HepG2 (cell line): Measurements from ENCODE around the gene ZBTB9. TPM values are rescaled to one million over a fixed set of nuclear protein-coding genes. Genes with fewer than 3 reads are reported as not detected.

Experiments
- ATAC-seq: fragments of 200-7000 bp; cut with Tn5 transposase; 3 replicates; pipeline ENCODE4 v1.9.1; 2020; ENCODE audit warnings: mild to moderate bottlenecking, moderate library complexity
- BruUV-seq: library from RNA; stranded (reverse); fragments of 400-500 nt; replicated peaks from 2 replicates; lab custom pipeline; 2021; lab: Mats Ljungman, UMichigan
- CTCF ChIA-PET: fragments of 300-600 bp; formaldehyde crosslinking; extraction: SDS; loops from one replicate; lab custom pipeline; 2021; ENCODE audit warnings: low total read pairs, inconsistent platforms, low intra/inter-chr PET ratio; lab: Yijun Ruan, JAX
- POLR2A ChIA-PET: fragments of 350-600 bp; sonication (Branson Sonifier 250); formaldehyde crosslinking; loops from one replicate; lab custom pipeline; 2020; ENCODE audit warnings: antibody characterized with exemption, inconsistent platforms; lab: Yijun Ruan, JAX
- DNase-seq: peaks from one replicate; pipeline ENCODE4 v3.0.0-alpha.2; 2015; ENCODE audit warnings: low spot score
- FAIRE-seq: peaks from 3 replicates; lab custom pipeline; 2011; peaks lifted over from hg19 to GRCh38; lab: Jason Lieb, UNC
- H2AFZ ChIP-seq: one replicate; pipeline ENCODE4 v1.6.1; 2011; ENCODE audit warnings: low read length, inconsistent platforms
- H3K27ac ChIP-seq: fragments of 300-600 bp; 3 replicates; pipeline ENCODE4 v1.8.0; 2011; ENCODE audit warnings: mixed run types, mild to moderate bottlenecking, mixed read lengths, low read length, inconsistent platforms; ENCODE audit not compliant: insufficient read depth; ENCODE audit errors: extremely low read length
- H3K27me3 ChIP-seq, 2 experiments: fragments of 200-600 bp in 1 of 2; 2 replicates in 1 of 2; 3 replicates in 1 of 2; pipeline versions ENCODE4 v1.6.0 to v1.8.0; 2011; ENCODE audit warnings: low read length in 2 of 2, mild to moderate bottlenecking in 2 of 2, moderate library complexity in 2 of 2, inconsistent platforms in 1 of 2; ENCODE audit not compliant: insufficient read depth in 2 of 2, control insufficient read depth in 1 of 2
- H3K36me3 ChIP-seq, 2 experiments: fragments of 200-600 bp in 1 of 2; replicated peaks in 1 of 2; 2 replicates in 1 of 2; 3 replicates in 1 of 2; pipeline versions ENCODE4 v1.5.1 to v1.8.0; 2011; ENCODE audit warnings: low read length in 2 of 2, inconsistent platforms in 1 of 2; ENCODE audit not compliant: insufficient read depth in 2 of 2, control insufficient read depth in 1 of 2
- H3K4me1 ChIP-seq: 2 replicates; pipeline ENCODE4 v1.5.1; 2012; ENCODE audit warnings: low read length, inconsistent platforms; ENCODE audit not compliant: insufficient read depth
- H3K4me2 ChIP-seq: 2 replicates; pipeline ENCODE4 v1.6.0; 2011; ENCODE audit warnings: low read depth, low read length, inconsistent platforms
- H3K4me3 ChIP-seq, 3 experiments: fragments of 200-600 bp in 1 of 3; sonication (generic), shearing (Covaris generic) in 1 of 3; replicated peaks in 1 of 3; 2 replicates each; pipeline ENCODE4 v1.5.1; 2011 to 2016; ENCODE audit warnings: low read length in 3 of 3, inconsistent platforms in 2 of 3, low read depth in 2 of 3, mild to moderate bottlenecking in 2 of 3, control low read depth in 1 of 3, mixed read lengths in 1 of 3; ENCODE audit not compliant: insufficient read depth in 1 of 3
- H3K79me2 ChIP-seq: one replicate; pipeline ENCODE4 v1.6.1; 2011; ENCODE audit warnings: low read length, inconsistent platforms; ENCODE audit not compliant: insufficient read depth
- H3K9ac ChIP-seq: 2 replicates; pipeline ENCODE4 v1.6.0; 2011; ENCODE audit warnings: mild to moderate bottlenecking, low read depth, low read length, inconsistent platforms; ENCODE audit not compliant: insufficient read depth
- H3K9me3 ChIP-seq: 2 replicates; pipeline ENCODE4 v1.5.1; 2012; ENCODE audit warnings: mild to moderate bottlenecking, low read length
- H4K20me1 ChIP-seq: 2 replicates; pipeline ENCODE4 v1.6.0; 2011; ENCODE audit warnings: inconsistent platforms, mild to moderate bottlenecking, low read length, moderate library complexity; ENCODE audit not compliant: insufficient read depth
- ARID3A ChIP-seq: IDR thresholded peaks from 2 replicates; pipeline ENCODE4 v1.6.1; 2012; ENCODE audit warnings: low read depth, low read length, improper control_type of control experiment
- HMGXB3 ChIP-seq: sonication (generic); formaldehyde crosslinking; IDR thresholded peaks from 2 replicates; pipeline ENCODE4 v1.4.0; 2020; ENCODE audit warnings: missing genetic modification reagents, borderline replicate concordance
- TFDP2 ChIP-seq: sonication (generic); formaldehyde crosslinking; IDR thresholded peaks from 2 replicates; pipeline ENCODE4 v1.4.0; 2020; ENCODE audit warnings: missing genetic modification reagents
- ZNF296 ChIP-seq: sonication (generic); formaldehyde crosslinking; conservative IDR thresholded peaks from 2 replicates; pipeline ENCODE4 v1.5.0; 2020; ENCODE audit warnings: mild to moderate bottlenecking, missing genetic modification reagents
- ZNF432 ChIP-seq: sonication (generic); formaldehyde crosslinking; IDR thresholded peaks from 2 replicates; pipeline ENCODE4 v1.5.0; 2020; ENCODE audit warnings: missing genetic modification reagents, mild to moderate bottlenecking, borderline replicate concordance
- WGBS: methylation state at CpG from one replicate; pipeline ENCODE4 v1.1.6; 2017; ENCODE audit warnings: low lambda C conversion rate; 5-methylcytosine and 5-hydroxymethylcytosine counted together
- in situ Hi-C: cut with HindIII; loops from 2 replicates; pipeline ENCODE4 v1.10.0; 2017; ENCODE audit warnings: low pct_unique_long_range_greater_than_20kb; ENCODE audit not compliant: extremely low pct_ligation_motif_present
- intact Hi-C: fragments of 100-400 bp; cut with micrococcal nuclease; formaldehyde crosslinking; loops from one replicate; pipeline ENCODE4 v1.10.0; 2022; ENCODE audit not compliant: unreplicated experiment
- polyA plus RNA-seq, 8 experiments: library from polyadenylated mRNA; depleted of rRNA in 3 of 8; stranded (reverse) in 7 of 8; unstranded in 1 of 8; fragments of >200 nt; fragmentation: Illumina TruSeq in 4 of 8; extraction: Trizol in 4 of 8; gene quantifications; 2 replicates each; pipeline versions ENCODE4 v1.2.1 to v1.2.3, GENCODE V29; 2011 to 2016; ENCODE audit warnings: low read depth in 4 of 8, missing spikeins in 1 of 8, mixed read lengths in 1 of 8; ENCODE audit not compliant: insufficient read depth in 1 of 8
- total RNA-seq, 5 experiments: library from RNA; depleted of rRNA; stranded (reverse); fragments of >200 nt; fragmentation: Illumina TruSeq; extraction: Trizol; gene quantifications; 2 replicates each; pipeline ENCODE4 v1.2.3, GENCODE V29; 2016; ENCODE audit warnings: low read depth in 1 of 5

The ZBTB9 gene
- total and polyA plus RNA-seq, 2 of the 13 experiments (the other 11 are each of a cell fraction or from before 2014, with no cell fraction given) = 5.3 to 9.2 TPM

DNA sequence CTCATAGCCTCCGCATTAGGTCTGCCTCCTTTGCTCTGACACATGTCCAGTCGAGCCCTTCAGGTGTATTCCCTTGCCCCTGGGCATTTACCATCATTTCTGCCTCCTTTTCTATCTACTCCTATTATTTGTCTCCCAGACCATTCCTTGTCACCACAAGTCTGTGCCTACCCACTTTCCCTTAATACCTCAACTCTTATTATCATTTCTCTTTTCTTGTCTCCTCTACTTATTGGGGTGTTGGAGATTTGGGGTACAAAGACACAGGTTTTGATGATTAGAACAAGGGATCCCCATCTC, 33.1 kb upstream of the ZBTB9 start (continued):
- no peak for TF ChIP-seq ARID3A
- no peak for TF ChIP-seq ZNF296 (CRISPR knock-in tag)
- no peak for TF ChIP-seq ZNF432 (CRISPR knock-in tag)
- TF ChIP-seq HMGXB3 (CRISPR knock-in tag) = no peak

DNA sequence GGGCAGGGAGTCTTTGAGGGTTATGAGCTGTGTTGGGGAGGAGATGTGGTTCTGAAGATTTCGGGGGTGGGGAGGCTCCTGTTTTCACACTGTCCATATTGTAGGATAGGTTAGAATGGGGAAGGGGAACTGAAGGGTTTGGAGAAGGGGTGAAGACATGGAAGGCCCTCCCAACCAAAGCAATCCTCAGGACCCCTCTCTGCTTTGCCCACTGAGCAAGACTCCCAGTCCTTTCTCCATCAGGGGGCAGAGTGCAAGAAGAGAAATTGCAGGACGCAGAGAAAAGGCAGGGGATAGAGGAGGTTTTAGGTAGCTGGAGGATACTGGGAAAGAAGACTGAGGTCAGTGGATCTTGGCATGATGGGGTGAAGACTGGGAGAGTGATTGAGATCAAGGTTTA, 30.6 kb upstream of the ZBTB9 start:
- DNase-seq (no peak), ATAC-seq (no peak), FAIRE-seq (no peak)
- Histone ChIP-seq H3K27ac (no peak overlapping the region), H3K4me1 (peaks cover 41% of the 10 kb centered on the region), H3K9me3 (no peaks in the 10 kb centered on the region), H3K79me2 (no peaks in the 10 kb centered on the region), H3K9ac (no peak overlapping the region), H3K27me3 (peaks cover 2 to 35% of the 10 kb centered on the region in 2 experiments; a peak in 3 of 5 replicates), H3K4me2 (no peak overlapping the region), H3K4me3 (no peak overlapping the region), H4K20me1 (no peaks in the 10 kb centered on the region), H3K36me3 (no peaks in the 10 kb centered on the region), H2AFZ (no peak overlapping the region)
- in situ Hi-C loops = loop anchor here (25.0 kb wide), 1 partner anchor 136 kb away; the partner anchor contains the start of genes B3GALT4, PFDN6, RGL2 and WDR46
- ChIA-PET POLR2A (no interaction called here), CTCF (no interaction called here)
- no TSS peak for BruUV-seq
- WGBS = 67% methylated on average over 2 of the region's 2 CpGs
- no peak for TF ChIP-seq TFDP2
- intact Hi-C loops = no loop called here
